Germinal center (tissue), 1 donor: ENCODE measurements around the gene RAB25.

Source experiments
- DNase-seq: peaks from one replicate; pipeline ENCODE4 v3.0.0; 2012; ENCODE audit warnings: mixed read lengths, low spot score

The RAB25 gene

DNA sequence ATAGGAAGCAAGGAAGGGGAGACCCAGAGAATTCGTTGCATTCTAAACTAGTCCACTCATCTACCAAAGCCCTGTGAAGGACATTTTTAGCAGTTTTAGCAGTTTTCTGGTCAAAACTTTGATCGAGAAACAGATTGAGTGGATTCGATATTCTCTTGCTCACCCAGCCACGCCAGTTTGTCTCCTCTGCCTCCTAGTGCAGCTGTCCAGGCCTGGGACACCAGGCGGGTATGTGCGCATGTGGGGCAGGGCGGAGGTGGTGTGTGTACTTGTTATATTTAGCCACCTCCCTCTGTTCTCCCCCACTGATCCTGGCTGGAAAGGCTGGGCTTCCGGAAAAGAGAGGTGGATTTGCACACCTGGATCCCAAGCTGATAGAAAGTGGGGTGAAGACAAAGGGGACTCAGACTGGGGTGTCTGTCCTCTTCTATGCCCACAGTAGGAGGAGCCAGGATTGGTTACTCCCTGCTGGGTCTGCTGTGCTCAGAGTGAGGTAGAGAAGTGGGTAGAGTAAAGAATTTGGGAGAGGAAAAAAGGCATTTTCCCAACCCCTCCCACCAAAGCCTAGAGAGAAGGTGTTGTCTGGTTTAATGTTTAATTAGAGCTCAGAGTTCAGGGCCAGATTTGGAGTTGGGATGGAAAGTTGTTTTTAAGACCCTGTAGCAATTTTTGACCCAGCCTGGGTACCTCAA lies 57.4 kb downstream of the RAB25 start:
- no peak for DNase-seq

DNA sequence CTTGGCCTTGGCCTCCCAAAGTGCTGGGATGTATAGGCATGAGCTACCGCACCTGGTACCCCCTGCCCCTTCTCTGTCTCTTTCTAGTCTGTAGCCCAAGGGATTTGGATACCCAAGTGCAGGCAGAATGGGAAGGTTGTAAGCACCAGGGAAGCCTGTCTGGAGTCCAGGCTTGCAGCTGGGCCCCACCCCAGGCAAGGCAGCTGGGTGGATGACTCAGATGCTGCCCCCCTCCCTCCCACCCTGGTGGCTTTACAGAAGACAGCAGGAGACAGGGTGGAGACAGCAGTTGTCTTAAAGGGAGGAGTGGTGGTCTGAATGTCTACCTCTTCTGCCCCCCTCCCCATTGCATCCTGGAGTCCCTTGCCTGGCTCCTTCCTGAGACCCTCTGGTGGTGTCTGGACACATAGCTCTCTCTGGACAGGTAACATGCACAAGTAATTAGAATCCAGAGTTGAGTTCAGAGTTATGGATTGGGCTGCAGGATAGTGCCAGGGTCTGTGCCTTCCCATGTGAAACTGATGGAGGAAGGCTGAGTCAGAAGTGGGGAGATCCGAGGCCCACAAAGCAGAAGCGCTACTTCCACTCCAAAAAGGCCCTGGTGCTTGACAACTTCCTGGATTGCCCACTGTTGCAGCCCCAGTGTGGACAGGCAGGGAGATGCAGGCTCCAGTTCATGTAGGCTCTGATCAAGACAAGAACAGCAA lies 58.7 kb downstream of the RAB25 start:
- no peak for DNase-seq
